ENCODE data around the gene ZNF677.
A peak's percentile ranks its signal among the peaks of the same experiment; 100 is the strongest.
"Not testable (repeated sequence)": the region's sequence is repeated elsewhere in the genome, so short reads cannot be mapped to it uniquely, and the experiment has no call there.

ZNF677 gene

GRCh38 chr19:53246498-53246897 lies 8.2 kb downstream of the ZNF677 start:
- H3K36me3 ChIP-seq (ENCODE audit: insufficient read depth, low read depth, low read length) = peaks cover 79% of the 10 kb centered on the region

GRCh38 chr19:53237114-53237777 lies 17.4 kb downstream of the ZNF677 start:
- Histone ChIP-seq H3K27me3 (ENCODE audit: insufficient read depth, low read length) (no peaks in the 10 kb centered on the region), H3K27ac (ENCODE audit: low read length) (no peak overlapping the region), H3K9ac (ENCODE audit: low read depth, low read length) (no peak overlapping the region), H3K9me3 (ENCODE audit: insufficient read depth, low read depth, low read length) (peaks cover 99% of the 10 kb centered on the region), H3K4me3 (ENCODE audit: low read length) (no peak overlapping the region), H3K36me3 (ENCODE audit: insufficient read depth, low read depth, low read length) (peaks cover 49% of the 10 kb centered on the region), H3K4me1 (ENCODE audit: insufficient read depth, low read length) (no peaks in the 10 kb centered on the region)

More at GRCh38 chr19:53246498-53246897, 8.2 kb downstream of the ZNF677 start:
- no peak overlapping the region; the same call in 1 of the 2 replicates for H3K4me3 ChIP-seq (ENCODE audit: low read length)
- no peaks in the 10 kb centered on the region for H3K4me1 ChIP-seq (ENCODE audit: insufficient read depth, low read length)
- no peaks in the 10 kb centered on the region for H3K27me3 ChIP-seq (ENCODE audit: insufficient read depth, low read length)
- peaks cover 91% of the 10 kb centered on the region for H3K9me3 ChIP-seq (ENCODE audit: insufficient read depth, low read depth, low read length)
- H3K27ac ChIP-seq (ENCODE audit: low read length) = no peak overlapping the region
- H3K9ac ChIP-seq (ENCODE audit: low read depth, low read length) = no peak overlapping the region

GRCh38 chr19:53224606-53225005 lies 30.1 kb downstream of the ZNF677 start:
- no peaks in the 10 kb centered on the region for H3K4me1 ChIP-seq (ENCODE audit: insufficient read depth, low read length)
- H3K27me3 ChIP-seq (ENCODE audit: insufficient read depth, low read length) = no peaks in the 10 kb centered on the region
- H3K27ac ChIP-seq (ENCODE audit: low read length) = no peak overlapping the region
- H3K9ac ChIP-seq (ENCODE audit: low read depth, low read length) = no peak overlapping the region
- no peaks in the 10 kb centered on the region for H3K36me3 ChIP-seq (ENCODE audit: insufficient read depth, low read depth, low read length)
- H3K4me3 ChIP-seq (ENCODE audit: low read length) = no peak overlapping the region
- peaks cover 70% of the 10 kb centered on the region for H3K9me3 ChIP-seq (ENCODE audit: insufficient read depth, low read depth, low read length)

GRCh38 chr19:53222716-53223115 lies 32.0 kb downstream of the ZNF677 start:
- H3K4me1 ChIP-seq (ENCODE audit: insufficient read depth, low read length); H3K4me3 ChIP-seq (ENCODE audit: low read length); H3K36me3 ChIP-seq (ENCODE audit: insufficient read depth, low read depth, low read length); H3K27ac ChIP-seq (ENCODE audit: low read length); H3K27me3 ChIP-seq (ENCODE audit: insufficient read depth, low read length); H3K9ac ChIP-seq (ENCODE audit: low read depth, low read length): not testable (repeated sequence)
- H3K9me3 ChIP-seq (ENCODE audit: insufficient read depth, low read depth, low read length) = peaks cover 73% of the 10 kb centered on the region

GRCh38 chr19:53212703-53213320 lies 41.9 kb downstream of the ZNF677 start:
- Histone ChIP-seq H3K4me3 (ENCODE audit: low read length) (no peak overlapping the region; the same call in 1 of the 2 replicates), H3K9me3 (ENCODE audit: insufficient read depth, low read depth, low read length) (peaks cover 79% of the 10 kb centered on the region), H3K27ac (ENCODE audit: low read length) (no peak overlapping the region), H3K9ac (ENCODE audit: low read depth, low read length) (no peak overlapping the region), H3K4me1 (ENCODE audit: insufficient read depth, low read length) (no peaks in the 10 kb centered on the region), H3K36me3 (ENCODE audit: insufficient read depth, low read depth, low read length) (no peaks in the 10 kb centered on the region; the same call in 1 of the 2 replicates), H3K27me3 (ENCODE audit: insufficient read depth, low read length) (no peaks in the 10 kb centered on the region)

GRCh38 chr19:53211554-53211953 lies 43.1 kb downstream of the ZNF677 start:
- H3K27me3 ChIP-seq (ENCODE audit: insufficient read depth, low read length); H3K9ac ChIP-seq (ENCODE audit: low read depth, low read length); H3K4me1 ChIP-seq (ENCODE audit: insufficient read depth, low read length); H3K27ac ChIP-seq (ENCODE audit: low read length); H3K36me3 ChIP-seq (ENCODE audit: insufficient read depth, low read depth, low read length); H3K4me3 ChIP-seq (ENCODE audit: low read length): not testable (repeated sequence)
- H3K9me3 ChIP-seq (ENCODE audit: insufficient read depth, low read depth, low read length) = peaks cover 69% of the 10 kb centered on the region

- Histone ChIP-seq H3K4me3 (ENCODE audit: low read length) (peak overlapping the region; percentile 92), H3K36me3 (ENCODE audit: insufficient read depth, low read depth, low read length) (no peaks in the 10 kb centered on the region), H3K9ac (ENCODE audit: low read depth, low read length) (peak overlapping the region; percentile 81), H3K27me3 (ENCODE audit: insufficient read depth, low read length) (peaks cover 15% of the 10 kb centered on the region; the same call in 1 of the 2 replicates), H3K27ac (ENCODE audit: low read length) (no peak overlapping the region), H3K9me3 (ENCODE audit: insufficient read depth, low read depth, low read length) (peaks cover 3% of the 10 kb centered on the region), H3K4me1 (ENCODE audit: insufficient read depth, low read length) (no peaks in the 10 kb centered on the region)
These were observed 57.8 kb downstream of the ZNF677 start for GRCh38 chr19:53196777-53197396.

- no peak overlapping the region for H3K27ac ChIP-seq (ENCODE audit: low read length)
These were observed 59.3 kb downstream of the ZNF677 start for GRCh38 chr19:53195265-53195903.

GRCh38 chr19:53193535-53194222 lies 61.0 kb downstream of the ZNF677 start:
- Histone ChIP-seq H3K36me3 (ENCODE audit: insufficient read depth, low read depth, low read length) (no peaks in the 10 kb centered on the region), H3K9me3 (ENCODE audit: insufficient read depth, low read depth, low read length) (no peaks in the 10 kb centered on the region), H3K4me1 (ENCODE audit: insufficient read depth, low read length) (no peaks in the 10 kb centered on the region), H3K27me3 (ENCODE audit: insufficient read depth, low read length) (peaks cover 15% of the 10 kb centered on the region; the same call in 1 of the 2 replicates), H3K27ac (ENCODE audit: low read length) (no peak overlapping the region), H3K4me3 (ENCODE audit: low read length) (peak overlapping the region; percentile 89), H3K9ac (ENCODE audit: low read depth, low read length) (no peak overlapping the region)

More at GRCh38 chr19:53195265-53195903, 59.3 kb downstream of the ZNF677 start:
- no peaks in the 10 kb centered on the region for H3K4me1 ChIP-seq (ENCODE audit: insufficient read depth, low read length)
- H3K4me3 ChIP-seq (ENCODE audit: low read length) = no peak overlapping the region
- H3K9me3 ChIP-seq (ENCODE audit: insufficient read depth, low read depth, low read length) = peaks cover 3% of the 10 kb centered on the region; the same call in 1 of the 2 replicates
- H3K27me3 ChIP-seq (ENCODE audit: insufficient read depth, low read length) = peaks cover 15% of the 10 kb centered on the region; the same call in 1 of the 2 replicates
- no peaks in the 10 kb centered on the region for H3K36me3 ChIP-seq (ENCODE audit: insufficient read depth, low read depth, low read length)
- no peak overlapping the region for H3K9ac ChIP-seq (ENCODE audit: low read depth, low read length)

- Histone ChIP-seq H3K27me3 (ENCODE audit: insufficient read depth, low read length) (peaks cover 15% of the 10 kb centered on the region; the same call in 1 of the 2 replicates), H3K27ac (ENCODE audit: low read length) (no peak within 1 kb of the TSS), H3K4me3 (ENCODE audit: low read length) (peak within 1 kb of the TSS; percentile 89), H3K9me3 (ENCODE audit: insufficient read depth, low read depth, low read length) (no peaks in the 10 kb centered on the region), H3K4me1 (ENCODE audit: insufficient read depth, low read length) (no peaks in the 10 kb centered on the region), H3K36me3 (ENCODE audit: insufficient read depth, low read depth, low read length) (no peaks in the 10 kb centered on the region), H3K9ac (ENCODE audit: low read depth, low read length) (peak within 1 kb of the TSS; percentile 83; the same call in 1 of the 2 replicates)
These were observed 61.7 kb downstream of the ZNF677 start, which contains the start of gene ZNF665 for GRCh38 chr19:53192771-53193534. Gene ZNF665, minus strand, starts transcription at chr19:53193358. Its CDS starts 10,460 bp downstream, at chr19:53182898.

Data from iPS-20b (cell line).